ENCODE measurements around the gene PIK3C2G. TPM values are rescaled to one million over a fixed set of nuclear protein-coding genes. Genes with fewer than 3 reads are reported as not detected.

Gene PIK3C2G
- total RNA-seq, 1 experiment from 2014 or later = not detected

GRCh38 chr12:18576648-18577047 lies 315.3 kb downstream of the PIK3C2G start:
- POLR2A ChIA-PET = no interaction called here
- CTCF ChIA-PET = no interaction called here

GRCh38 chr12:18578191-18578590 lies 316.9 kb downstream of the PIK3C2G start:
- no TSS peak for BruUV-seq (replicated peaks)
- intact Hi-C loops (cut with micrococcal nuclease; ENCODE audit: unreplicated experiment) = no loop called here

More at GRCh38 chr12:18576648-18577047, 315.3 kb downstream of the PIK3C2G start:
- in situ Hi-C loops (cut with HindIII; ENCODE audit: low pct_unique_long_range_greater_than_20kb, low sequenced_read_pairs) (no loop called here), intact Hi-C loops (cut with micrococcal nuclease; ENCODE audit: unreplicated experiment) (no loop called here)
- no peaks in the 10 kb centered on the region for H3K36me3 ChIP-seq (ENCODE audit: control insufficient read depth, insufficient read depth, low read length)
- no TSS peak for BruUV-seq (replicated peaks)
- TF ChIP-seq SIN3A (IDR thresholded peaks at IDR 0.05; ENCODE audit: borderline replicate concordance, insufficient read depth, low read depth, low read length) (no peak), TCF7L2 (IDR thresholded peaks at IDR 0.05; ENCODE audit: low read depth, low read length) (no peak), POLR2AphosphoS5 (IDR thresholded peaks at IDR 0.05; ENCODE audit: low read depth, low read length) (no peak), CTCF (IDR thresholded peaks at IDR 0.05) (no peak)
- TF ChIP-seq, protein P1, sequence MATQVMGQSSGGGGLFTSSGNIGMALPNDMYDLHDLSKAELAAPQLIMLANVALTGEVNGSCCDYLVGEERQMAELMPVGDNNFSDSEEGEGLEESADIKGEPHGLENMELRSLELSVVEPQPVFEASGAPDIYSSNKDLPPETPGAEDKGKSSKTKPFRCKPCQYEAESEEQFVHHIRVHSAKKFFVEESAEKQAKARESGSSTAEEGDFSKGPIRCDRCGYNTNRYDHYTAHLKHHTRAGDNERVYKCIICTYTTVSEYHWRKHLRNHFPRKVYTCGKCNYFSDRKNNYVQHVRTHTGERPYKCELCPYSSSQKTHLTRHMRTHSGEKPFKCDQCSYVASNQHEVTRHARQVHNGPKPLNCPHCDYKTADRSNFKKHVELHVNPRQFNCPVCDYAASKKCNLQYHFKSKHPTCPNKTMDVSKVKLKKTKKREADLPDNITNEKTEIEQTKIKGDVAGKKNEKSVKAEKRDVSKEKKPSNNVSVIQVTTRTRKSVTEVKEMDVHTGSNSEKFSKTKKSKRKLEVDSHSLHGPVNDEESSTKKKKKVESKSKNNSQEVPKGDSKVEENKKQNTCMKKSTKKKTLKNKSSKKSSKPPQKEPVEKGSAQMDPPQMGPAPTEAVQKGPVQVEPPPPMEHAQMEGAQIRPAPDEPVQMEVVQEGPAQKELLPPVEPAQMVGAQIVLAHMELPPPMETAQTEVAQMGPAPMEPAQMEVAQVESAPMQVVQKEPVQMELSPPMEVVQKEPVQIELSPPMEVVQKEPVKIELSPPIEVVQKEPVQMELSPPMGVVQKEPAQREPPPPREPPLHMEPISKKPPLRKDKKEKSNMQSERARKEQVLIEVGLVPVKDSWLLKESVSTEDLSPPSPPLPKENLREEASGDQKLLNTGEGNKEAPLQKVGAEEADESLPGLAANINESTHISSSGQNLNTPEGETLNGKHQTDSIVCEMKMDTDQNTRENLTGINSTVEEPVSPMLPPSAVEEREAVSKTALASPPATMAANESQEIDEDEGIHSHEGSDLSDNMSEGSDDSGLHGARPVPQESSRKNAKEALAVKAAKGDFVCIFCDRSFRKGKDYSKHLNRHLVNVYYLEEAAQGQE (IDR thresholded peaks at IDR 0.05; ENCODE audit: insufficient read depth in 1 of 2, low read depth in 2 of 2, low read length in 1 of 2) = no peak
- DNase-seq (ENCODE audit: low read depth, low spot score) (no peak), ATAC-seq (no peak)
- no peaks in the 10 kb centered on the region for H3K4me1 ChIP-seq (ENCODE audit: control insufficient read depth, insufficient read depth, low read length)
- H3K4me3 ChIP-seq (ENCODE audit: low read depth in 2 of 2, low read length in 2 of 2) = no peak overlapping the region
- H3K27ac ChIP-seq (ENCODE audit: low read length) = no peak overlapping the region
- no peaks in the 10 kb centered on the region for H3K27me3 ChIP-seq (ENCODE audit: control insufficient read depth, insufficient read depth, low read length)
- H3K9me3 ChIP-seq (ENCODE audit: control insufficient read depth, insufficient read depth, low read depth, low read length) = no peaks in the 10 kb centered on the region

More at GRCh38 chr12:18578191-18578590, 316.9 kb downstream of the PIK3C2G start:
- CTCF ChIA-PET = no interaction called here
- in situ Hi-C loops (cut with HindIII; ENCODE audit: low pct_unique_long_range_greater_than_20kb, low sequenced_read_pairs) = no loop called here
- Histone ChIP-seq H3K27ac (ENCODE audit: low read length) (no peak overlapping the region), H3K27me3 (ENCODE audit: control insufficient read depth, insufficient read depth, low read length) (no peaks in the 10 kb centered on the region), H3K36me3 (ENCODE audit: control insufficient read depth, insufficient read depth, low read length) (no peaks in the 10 kb centered on the region), H3K4me1 (ENCODE audit: control insufficient read depth, insufficient read depth, low read length) (no peaks in the 10 kb centered on the region), H3K4me3 (ENCODE audit: low read depth in 2 of 2, low read length in 2 of 2) (no peak overlapping the region), H3K9me3 (ENCODE audit: control insufficient read depth, insufficient read depth, low read depth, low read length) (no peaks in the 10 kb centered on the region)
- no peak for ATAC-seq
- DNase-seq (ENCODE audit: low read depth, low spot score) = no peak
- POLR2A ChIA-PET = no interaction called here
- TF ChIP-seq, protein P1 (IDR thresholded peaks at IDR 0.05; ENCODE audit: insufficient read depth in 1 of 2, low read depth in 2 of 2, low read length in 1 of 2) = no peak
- TF ChIP-seq SIN3A (IDR thresholded peaks at IDR 0.05; ENCODE audit: borderline replicate concordance, insufficient read depth, low read depth, low read length) (no peak), TCF7L2 (IDR thresholded peaks at IDR 0.05; ENCODE audit: low read depth, low read length) (no peak), POLR2AphosphoS5 (IDR thresholded peaks at IDR 0.05; ENCODE audit: low read depth, low read length) (no peak), CTCF (IDR thresholded peaks at IDR 0.05) (no peak)
